22Rv1 (cell line): ENCODE results near the gene FBXW7.

ENCODE experiments used
- ZFX ChIP-seq: fragments of 450-650 bp; IDR thresholded peaks from 2 replicates; pipeline ENCODE4 v1.6.1; 2017; ENCODE audit warnings: antibody characterized with exemption, borderline replicate concordance
- TF ChIP-seq, protein P1 (sequence below): fragments of 450-650 bp; IDR thresholded peaks from 2 replicates; pipeline ENCODE4 v1.5.1; 2017; ENCODE audit warnings: mild to moderate bottlenecking

DNA sequence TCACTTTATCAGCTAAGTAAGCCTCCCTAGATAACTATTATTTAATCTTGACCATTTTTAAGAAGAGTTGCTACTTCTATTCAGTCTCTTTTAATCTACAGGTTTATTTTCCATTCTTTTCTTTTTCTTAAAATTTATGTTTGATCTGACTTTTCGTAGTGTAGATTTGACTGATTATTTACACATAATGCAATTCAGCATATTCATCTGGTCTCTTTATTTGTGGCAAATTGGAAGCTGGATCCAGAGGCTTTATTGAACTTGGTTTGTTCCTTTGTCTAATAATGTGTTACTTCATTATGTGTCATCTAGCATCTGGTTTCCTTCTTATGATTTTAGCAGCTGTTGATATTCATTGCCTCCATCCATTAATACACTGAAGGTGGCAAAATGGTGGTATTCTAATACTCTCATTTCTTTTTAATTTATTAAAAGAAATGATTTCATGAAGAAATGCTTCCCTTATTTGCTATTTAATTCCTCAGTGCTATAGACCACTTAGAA, 113.0 kb downstream of the FBXW7 start:
- TF ChIP-seq, protein P1, sequence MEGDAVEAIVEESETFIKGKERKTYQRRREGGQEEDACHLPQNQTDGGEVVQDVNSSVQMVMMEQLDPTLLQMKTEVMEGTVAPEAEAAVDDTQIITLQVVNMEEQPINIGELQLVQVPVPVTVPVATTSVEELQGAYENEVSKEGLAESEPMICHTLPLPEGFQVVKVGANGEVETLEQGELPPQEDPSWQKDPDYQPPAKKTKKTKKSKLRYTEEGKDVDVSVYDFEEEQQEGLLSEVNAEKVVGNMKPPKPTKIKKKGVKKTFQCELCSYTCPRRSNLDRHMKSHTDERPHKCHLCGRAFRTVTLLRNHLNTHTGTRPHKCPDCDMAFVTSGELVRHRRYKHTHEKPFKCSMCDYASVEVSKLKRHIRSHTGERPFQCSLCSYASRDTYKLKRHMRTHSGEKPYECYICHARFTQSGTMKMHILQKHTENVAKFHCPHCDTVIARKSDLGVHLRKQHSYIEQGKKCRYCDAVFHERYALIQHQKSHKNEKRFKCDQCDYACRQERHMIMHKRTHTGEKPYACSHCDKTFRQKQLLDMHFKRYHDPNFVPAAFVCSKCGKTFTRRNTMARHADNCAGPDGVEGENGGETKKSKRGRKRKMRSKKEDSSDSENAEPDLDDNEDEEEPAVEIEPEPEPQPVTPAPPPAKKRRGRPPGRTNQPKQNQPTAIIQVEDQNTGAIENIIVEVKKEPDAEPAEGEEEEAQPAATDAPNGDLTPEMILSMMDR = no peak
- TF ChIP-seq ZFX = no peak
